Ovary (tissue), 9 donors: Measurements from ENCODE around the gene GPSM3. TPM values are rescaled to one million over a fixed set of nuclear protein-coding genes. Genes with fewer than 3 reads are reported as not detected.

ENCODE experiments used
- DNase-seq, 5 donors: peaks; one replicate each; pipeline ENCODE4 v3.0.0-alpha.2; 2019 to 2020
- H3K27ac ChIP-seq, 2 donors: fragments of 200-600 bp; one replicate each; pipeline versions ENCODE4 v1.5.1 to v1.8.0; 2019 to 2022
- H3K27me3 ChIP-seq: fragments of 200-600 bp; one replicate; pipeline ENCODE4 v1.8.0; 2022
- H3K36me3 ChIP-seq: fragments of 200-600 bp; sonication (generic); one replicate; pipeline ENCODE4 v1.5.1; 2019
- H3K4me1 ChIP-seq: one replicate; pipeline ENCODE4 v1.8.1; 2013; ENCODE audit warnings: mild to moderate bottlenecking, moderate library complexity; ENCODE audit not compliant: insufficient read depth
- H3K4me3 ChIP-seq: fragments of 200-600 bp; sonication (generic); one replicate; pipeline ENCODE4 v1.5.1; 2017
- H3K9me3 ChIP-seq, 2 donors: fragments of 200-600 bp in 1 of 2; sonication (generic) in 1 of 2; one replicate each; pipeline versions ENCODE4 v1.5.1 to v1.8.1; 2013 to 2019; ENCODE audit warnings: mild to moderate bottlenecking in 1 of 2, moderate library complexity in 1 of 2
- EP300 ChIP-seq: sonication (generic); formaldehyde crosslinking; IDR thresholded peaks from one replicate; pipeline ENCODE4 v1.6.1; 2017; ENCODE audit warnings: antibody characterized with exemption
- POLR2A ChIP-seq: fragments of 450-650 bp; IDR thresholded peaks from one replicate; pipeline ENCODE4 v1.6.1; 2017; ENCODE audit warnings: antibody characterized with exemption, mild to moderate bottlenecking, moderate library complexity
- WGBS, 3 donors: extraction: QIAGEN DNeasy Blood & Tissue Kit in 1 of 3; methylation state at CpG; one replicate each; pipeline versions ENCODE4 v1.1.5 to v1.1.7; 2013 to 2017; 5-methylcytosine and 5-hydroxymethylcytosine counted together
- intact Hi-C, 4 donors: fragments of 100-400 bp; cut with DNase I; formaldehyde crosslinking; loops; one replicate each; pipeline versions ENCODE4 v1.11.0 to v1.15.1; 2022 to 2023
- polyA plus RNA-seq, 2 donors: library from polyadenylated mRNA; stranded (reverse); fragments of 200-250 nt in 1 of 2; fragments of 350-450 nt in 1 of 2; fragmentation: Illumina TruSeq in 1 of 2; extraction: RNeasy Lipid Tissue Mini Kit (QIAGEN cat#74804) in 1 of 2; gene quantifications; one replicate each; pipeline ENCODE4 v1.2.3, GENCODE V29; 2013 to 2014
- total RNA-seq, 7 donors: library from RNA; depleted of rRNA in 2 of 7; stranded (reverse); fragments of >200 nt in 2 of 7; fragmentation: NEBNext Ultra II Directional in 3 of 7; extraction: Animal tissue kit (Norgen Biotek cat#: 25700) in 3 of 7; gene quantifications; one replicate each; pipeline versions ENCODE4 v1.1.0 to v1.2.4, GENCODE V29; 2016 to 2023
- TF ChIP-seq, protein P1 (sequence below), 3 donors: fragments of 450-650 bp in 2 of 3; fragments of 200-600 bp in 1 of 3; IDR thresholded peaks; one replicate each; pipeline versions ENCODE4 v1.5.1 to v1.8.0; 2016 to 2022; ENCODE audit warnings: antibody characterized with exemption in 3 of 3, mild to moderate bottlenecking in 1 of 3
- donor health status: DM: no; HTN: no; CAD: no; lungs with moderate emphysema.
- donor health status: DM: no; HTN: no; CAD: no.
- donor health status: Bipolar disorder and iron deficiency.
- donor health status: DM: yes; HTN: yes; CAD: no.
- donor health status: DM: no; HTN: no; CAD: no.
- donor health status: DM: yes; HTN: yes; CAD: no.

Gene GPSM3
- total and polyA plus RNA-seq, 9 donors: 3.1 to 8.7 (median 5.2) TPM

DNA sequence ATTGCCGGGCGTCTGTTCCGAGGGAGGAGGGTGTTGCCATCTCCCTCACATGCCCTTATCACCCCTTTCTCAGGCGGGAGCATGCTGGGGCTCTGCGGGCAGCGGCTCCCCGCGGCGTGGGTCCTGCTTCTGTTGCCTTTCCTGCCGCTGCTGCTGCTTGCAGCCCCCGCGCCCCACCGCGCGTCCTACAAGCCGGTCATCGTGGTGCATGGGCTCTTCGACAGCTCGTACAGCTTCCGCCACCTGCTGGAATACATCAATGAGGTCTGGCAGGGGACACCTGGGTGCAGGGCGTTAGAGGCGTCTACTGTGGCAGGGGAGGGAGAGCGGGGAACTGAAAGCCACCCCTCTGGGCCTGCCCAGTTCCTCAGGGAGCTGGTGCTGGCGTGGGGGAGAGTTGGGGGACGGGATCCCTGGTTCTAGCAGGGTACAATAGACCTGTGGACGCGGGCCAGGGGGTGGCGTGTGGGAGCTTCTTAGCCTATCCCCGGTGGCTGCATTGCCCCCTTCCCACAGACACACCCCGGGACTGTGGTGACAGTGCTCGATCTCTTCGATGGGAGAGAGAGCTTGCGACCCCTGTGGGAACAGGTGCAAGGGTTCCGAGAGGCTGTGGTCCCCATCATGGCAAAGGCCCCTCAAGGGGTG, 37.8 kb downstream of the GPSM3 start:
- Histone ChIP-seq H3K36me3 (no peaks in the 10 kb centered on the region), H3K4me1 (peaks cover 9% of the 10 kb centered on the region), H3K9me3 (no peaks in the 10 kb centered on the region), H3K27ac (peak overlapping the region; percentile 90 to 94), H3K27me3 (no peaks in the 10 kb centered on the region), H3K4me3 (peak overlapping the region; percentile 51)
- TF ChIP-seq EP300: no peak
- TF ChIP-seq, protein P1, sequence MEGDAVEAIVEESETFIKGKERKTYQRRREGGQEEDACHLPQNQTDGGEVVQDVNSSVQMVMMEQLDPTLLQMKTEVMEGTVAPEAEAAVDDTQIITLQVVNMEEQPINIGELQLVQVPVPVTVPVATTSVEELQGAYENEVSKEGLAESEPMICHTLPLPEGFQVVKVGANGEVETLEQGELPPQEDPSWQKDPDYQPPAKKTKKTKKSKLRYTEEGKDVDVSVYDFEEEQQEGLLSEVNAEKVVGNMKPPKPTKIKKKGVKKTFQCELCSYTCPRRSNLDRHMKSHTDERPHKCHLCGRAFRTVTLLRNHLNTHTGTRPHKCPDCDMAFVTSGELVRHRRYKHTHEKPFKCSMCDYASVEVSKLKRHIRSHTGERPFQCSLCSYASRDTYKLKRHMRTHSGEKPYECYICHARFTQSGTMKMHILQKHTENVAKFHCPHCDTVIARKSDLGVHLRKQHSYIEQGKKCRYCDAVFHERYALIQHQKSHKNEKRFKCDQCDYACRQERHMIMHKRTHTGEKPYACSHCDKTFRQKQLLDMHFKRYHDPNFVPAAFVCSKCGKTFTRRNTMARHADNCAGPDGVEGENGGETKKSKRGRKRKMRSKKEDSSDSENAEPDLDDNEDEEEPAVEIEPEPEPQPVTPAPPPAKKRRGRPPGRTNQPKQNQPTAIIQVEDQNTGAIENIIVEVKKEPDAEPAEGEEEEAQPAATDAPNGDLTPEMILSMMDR (IDR thresholded peaks at IDR 0.05): peak in 2 of 3 donors; percentile 86 to 87
- 1 to 5% (median 2%) methylated on average over 33 to 34 of the region's 34 CpGs for WGBS, 3 donors
- intact Hi-C loops: loop anchor here in 3 of 4 donors (2.0 to 10.0 kb wide), 3 partner anchors 36 to 70 kb away; no protein-coding TSS in a partner anchor
- peak; percentile 76 to 84 (median 82) for DNase-seq

DNA sequence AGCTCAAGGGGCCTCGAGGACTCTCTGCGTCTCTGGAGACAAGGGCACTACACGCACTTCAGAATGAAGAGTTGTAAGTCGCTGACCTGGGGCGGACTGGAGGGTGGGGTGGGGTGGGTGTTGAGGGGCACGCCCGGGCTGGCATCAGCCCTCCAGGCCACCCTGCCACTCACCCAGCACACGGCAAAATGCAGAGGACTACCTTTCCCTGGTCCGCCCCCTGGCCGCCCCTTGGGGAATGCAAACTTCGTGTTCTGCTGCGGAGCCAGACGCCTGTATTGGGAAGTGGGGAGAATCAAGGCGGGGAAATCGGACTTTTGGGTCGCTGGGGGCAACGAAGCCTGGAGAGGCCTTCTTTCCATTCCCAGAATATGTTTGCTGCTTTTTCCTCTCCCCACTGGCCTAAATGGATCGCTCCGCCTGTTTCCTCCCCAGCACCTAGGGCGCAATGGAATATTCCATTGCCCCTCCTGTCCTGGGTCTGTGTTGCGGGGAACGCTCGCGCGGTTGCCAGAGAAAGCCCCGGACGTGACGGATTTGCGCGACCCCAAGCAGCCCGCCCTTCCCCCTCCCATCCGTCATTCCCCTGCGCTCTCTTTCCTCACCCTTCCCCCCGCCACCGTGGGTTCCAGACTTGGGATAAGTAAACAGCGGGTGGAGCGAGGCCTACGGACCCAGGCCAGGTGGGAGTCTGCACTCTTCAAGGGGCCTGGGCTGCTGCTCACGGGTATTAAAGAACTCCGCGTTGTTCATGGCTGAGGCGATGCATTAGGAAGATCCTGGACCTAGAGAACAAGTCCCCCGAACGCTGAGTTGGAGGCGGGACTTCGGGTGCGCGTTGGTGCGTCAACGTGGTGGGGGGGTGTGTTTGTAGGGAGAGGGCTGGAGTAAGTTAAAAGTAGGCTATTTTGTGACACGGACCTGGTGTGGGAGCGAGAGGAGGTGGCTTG, 38.6 kb downstream of the GPSM3 start, which contains the start of gene PPT2:
Gene PPT2, plus strand, starts transcription at position 578 of the 950 bp plus-strand sequence. CDS start 454 bp downstream, outside the sequence.
- Histone ChIP-seq H3K4me3 (peak within 1 kb of the TSS; percentile 51), H3K27me3 (no peaks in the 10 kb centered on the region), H3K9me3 (no peaks in the 10 kb centered on the region), H3K27ac (peak within 1 kb of the TSS; percentile 90 to 94), H3K4me1 (peaks cover 9% of the 10 kb centered on the region), H3K36me3 (no peaks in the 10 kb centered on the region)
- peak; percentile 94 to 97 (median 95) for DNase-seq
- 0 to 1% (median 1%) methylated on average over 51 to 52 of the region's 52 CpGs for WGBS, 3 donors
- TF ChIP-seq EP300 (peak; percentile 16), POLR2A (peak; percentile 71)
- TF ChIP-seq, protein P1 (IDR thresholded peaks at IDR 0.05): peak in 2 of 3 donors; percentile 39 to 46
- intact Hi-C loops: loop anchor here in 3 of 4 donors (2.0 to 10.0 kb wide), 3 partner anchors 35 to 69 kb away; no protein-coding TSS in a partner anchor

DNA sequence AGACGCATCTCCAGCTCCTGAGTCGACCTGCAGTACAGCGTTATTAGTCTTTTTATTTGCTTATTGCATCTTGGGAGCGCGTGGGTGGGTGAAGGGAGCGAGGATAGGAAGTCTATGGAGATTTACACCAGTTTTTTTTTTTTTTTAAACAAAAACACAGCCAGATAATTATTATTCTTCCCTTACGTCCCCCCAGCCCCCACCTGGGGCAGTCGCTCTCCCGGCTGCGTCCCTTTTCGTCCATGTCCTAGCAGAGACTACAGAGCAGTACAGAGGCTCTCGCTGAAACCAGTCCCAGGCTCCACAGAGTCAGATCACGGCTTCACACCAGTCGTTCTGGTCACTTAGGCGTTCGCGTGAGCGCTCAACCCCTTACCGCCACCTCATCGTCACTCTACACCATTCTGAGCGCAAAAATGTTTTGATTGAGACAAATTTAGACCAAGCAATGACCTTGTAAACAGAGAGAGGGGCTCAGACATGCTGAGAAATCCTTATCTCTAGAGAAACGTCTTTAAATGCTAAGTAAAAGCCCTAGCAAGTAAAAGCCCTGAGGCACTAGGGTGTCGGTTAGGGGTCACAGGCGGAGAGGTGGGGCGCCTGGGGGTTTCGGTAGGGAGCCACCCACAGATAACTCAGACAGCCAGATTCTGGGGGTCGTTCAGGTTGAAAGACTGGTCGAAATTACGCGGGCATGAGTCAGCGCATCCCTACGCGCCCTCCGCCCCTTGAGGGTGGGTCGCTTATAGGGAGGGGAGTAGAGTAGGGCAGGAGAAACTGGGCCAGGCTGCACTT, 39.5 kb downstream of the GPSM3 start:
- no peaks in the 10 kb centered on the region for H3K27me3 ChIP-seq
- H3K36me3 ChIP-seq: no peaks in the 10 kb centered on the region
- TF ChIP-seq, protein P1 (IDR thresholded peaks at IDR 0.05): no peak
- peak; percentile 19 for TF ChIP-seq POLR2A
- intact Hi-C loops: loop anchor here in 1 of 4 donors (10.0 kb wide), 1 partner anchor 68 kb away; no protein-coding TSS in a partner anchor
- no peaks in the 10 kb centered on the region for H3K9me3 ChIP-seq
- peak in 4 of 5 donors; percentile 67 to 75 (median 73) for DNase-seq
- 3 to 16% (median 5%) methylated on average over 35 of the region's 35 CpGs for WGBS, 3 donors
- H3K4me1 ChIP-seq: peaks cover 9% of the 10 kb centered on the region
- peak overlapping the region; percentile 51 for H3K4me3 ChIP-seq
- H3K27ac ChIP-seq: peak overlapping the region; percentile 90 to 94
